Body of pancreas (tissue), 4 donors: Measurements from ENCODE around the gene ZNF628.

Experiments
- CTCF ChIP-seq, 7 experiments: fragments of 450-650 bp in 4 of 7; fragments of 200-600 bp in 3 of 7; sonication (generic) in 3 of 7; IDR thresholded peaks; one replicate each; pipeline ENCODE4 v1.5.1; 2016 to 2019; ENCODE audit warnings: antibody characterized with exemption in 7 of 7
- POLR2A ChIP-seq, 3 donors: fragments of 450-650 bp; IDR thresholded peaks; one replicate each; pipeline ENCODE4 v1.6.1; 2016; ENCODE audit warnings: antibody characterized with exemption in 3 of 3, mild to moderate bottlenecking in 2 of 3

GRCh38 chr19:55442372-55442961, 34.0 kb upstream of the ZNF628 start:
- no peak for TF ChIP-seq CTCF (IDR thresholded peaks at IDR 0.05)
- no peak for TF ChIP-seq POLR2A (IDR thresholded peaks at IDR 0.05)
